CD4-positive, alpha-beta T cell treated with Interleukin-17A for 1 hour (primary cell): ENCODE results near the gene UGT1A4.

Source experiments
- DNase-seq: peaks from one replicate; pipeline ENCODE4 v3.0.0-alpha.2; 2020

UGT1A4 gene

GRCh38 chr2:233792720-233793119 lies 74.2 kb downstream of the UGT1A4 start:
- DNase-seq, result no peak

- no peak for DNase-seq
Observed at GRCh38 chr2:233793465-233794127, 75.1 kb downstream of the UGT1A4 start.

DNA sequence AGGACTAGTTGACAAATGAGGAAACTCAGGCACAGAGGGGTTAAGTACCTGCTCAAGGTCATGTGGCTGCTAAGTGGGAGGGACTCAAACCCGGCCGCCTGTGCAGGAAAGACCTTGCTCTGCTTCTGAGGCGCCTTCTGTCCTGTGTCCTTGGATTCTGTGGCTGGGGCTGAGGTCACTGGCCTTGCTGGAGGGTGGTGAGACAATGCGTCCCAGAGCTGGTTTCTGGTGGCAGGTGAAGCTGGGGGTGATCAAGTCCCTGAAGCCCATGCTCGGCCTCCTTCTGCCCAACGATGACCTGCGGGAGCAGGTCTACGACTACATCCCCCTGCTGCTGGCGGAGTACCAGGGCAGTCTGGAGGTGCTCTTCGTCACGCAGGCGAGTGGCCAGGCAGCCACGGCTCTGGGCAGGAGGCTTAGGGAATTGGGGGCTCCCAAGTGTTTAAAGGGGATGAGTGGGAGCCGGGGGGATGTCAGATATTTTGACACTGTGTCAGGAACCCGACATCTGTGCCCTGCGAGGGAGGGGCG lies 75.7 kb downstream of the UGT1A4 start:
- DNase-seq, result no peak

DNA sequence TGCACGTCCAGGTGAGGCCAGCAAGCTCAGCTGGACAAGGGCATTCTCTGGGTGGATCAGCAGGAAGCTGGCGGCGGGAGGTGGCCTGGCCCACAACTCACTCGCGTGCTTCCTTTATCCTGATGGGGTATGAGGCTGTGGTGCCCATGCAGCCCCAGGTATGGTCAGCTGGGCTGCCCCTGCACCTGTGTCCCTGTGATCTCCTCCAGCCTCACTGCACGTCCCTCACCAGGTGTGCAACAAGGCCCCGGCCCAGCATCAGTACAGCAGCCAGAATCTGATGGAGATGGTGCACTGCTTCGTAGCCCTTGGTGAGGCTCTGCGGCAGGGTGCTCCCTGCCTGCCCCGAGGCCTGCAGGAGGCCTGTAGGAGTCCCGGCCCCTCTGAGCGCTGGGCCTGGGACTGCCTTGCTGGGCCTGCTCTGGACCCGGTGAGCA lies 77.2 kb downstream of the UGT1A4 start:
- DNase-seq, result no peak

- no peak for DNase-seq
Observed at GRCh38 chr2:233796254-233796653, 77.7 kb downstream of the UGT1A4 start.

- no peak for DNase-seq
Observed at GRCh38 chr2:233798335-233799086, 80.0 kb downstream of the UGT1A4 start.

- DNase-seq, result no peak
Observed at GRCh38 chr2:233799087-233799665, 80.6 kb downstream of the UGT1A4 start.

GRCh38 chr2:233799716-233800115 lies 81.2 kb downstream of the UGT1A4 start:
- DNase-seq, result no peak

DNA sequence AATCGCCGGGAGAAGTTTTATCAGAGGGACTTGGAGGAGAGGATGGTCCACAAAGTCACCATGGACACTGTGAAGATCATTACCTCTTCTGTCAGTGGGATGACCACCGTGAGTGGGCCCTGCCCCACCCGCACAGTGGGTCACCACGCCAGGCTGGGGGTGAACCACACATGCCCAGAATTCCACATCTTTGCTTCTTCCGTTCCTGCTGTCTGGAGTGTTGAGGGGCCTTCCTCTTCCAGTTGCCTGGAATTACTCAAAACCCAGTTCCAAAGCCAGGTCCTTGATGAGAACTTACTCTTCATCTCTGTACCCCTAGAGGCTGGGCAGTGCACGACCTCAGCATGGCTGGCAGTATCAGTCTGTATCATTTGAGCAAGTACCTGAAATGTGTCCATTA lies 81.7 kb downstream of the UGT1A4 start:
- DNase-seq, result no peak

GRCh38 chr2:233801357-233802131 lies 83.0 kb downstream of the UGT1A4 start:
- no peak for DNase-seq

DNA sequence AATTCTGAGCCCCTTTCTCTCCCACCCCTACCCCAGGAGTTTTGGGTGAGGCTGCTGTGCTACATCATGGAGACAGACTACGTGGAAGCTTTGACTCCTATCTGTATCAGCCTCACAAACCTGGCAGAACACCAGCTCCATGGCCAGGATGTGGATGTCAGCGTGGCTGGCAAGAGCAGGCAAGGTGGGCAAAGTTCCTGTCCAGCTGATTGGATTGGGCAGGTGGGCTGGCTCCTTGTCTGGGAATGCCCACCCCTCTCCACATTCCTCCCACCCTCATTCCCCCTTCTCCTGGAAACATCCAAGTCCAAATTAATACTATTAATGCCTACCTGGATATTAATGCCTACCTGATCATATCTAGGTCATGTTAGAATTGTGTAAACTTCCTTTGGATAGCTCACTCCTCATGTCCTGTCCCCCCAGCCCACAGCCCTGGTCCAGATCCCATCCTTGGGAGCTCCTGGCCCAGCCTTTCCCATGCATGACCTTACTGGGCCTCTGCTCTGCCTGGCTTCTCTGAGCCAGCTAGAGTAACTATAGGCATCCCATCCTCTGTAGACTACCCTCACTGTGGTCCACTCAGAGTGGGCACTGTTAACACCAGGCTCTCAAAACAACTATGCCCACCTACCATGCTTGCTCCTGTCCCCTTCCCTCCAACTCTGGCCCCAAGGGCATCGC lies 83.7 kb downstream of the UGT1A4 start:
- no peak for DNase-seq

- no peak for DNase-seq
Observed at GRCh38 chr2:233803292-233803911, 84.9 kb downstream of the UGT1A4 start.

GRCh38 chr2:233803994-233804393 lies 85.5 kb downstream of the UGT1A4 start:
- no peak for DNase-seq

- DNase-seq, result no peak
Observed at GRCh38 chr2:233807215-233807865, 88.8 kb downstream of the UGT1A4 start.

DNA sequence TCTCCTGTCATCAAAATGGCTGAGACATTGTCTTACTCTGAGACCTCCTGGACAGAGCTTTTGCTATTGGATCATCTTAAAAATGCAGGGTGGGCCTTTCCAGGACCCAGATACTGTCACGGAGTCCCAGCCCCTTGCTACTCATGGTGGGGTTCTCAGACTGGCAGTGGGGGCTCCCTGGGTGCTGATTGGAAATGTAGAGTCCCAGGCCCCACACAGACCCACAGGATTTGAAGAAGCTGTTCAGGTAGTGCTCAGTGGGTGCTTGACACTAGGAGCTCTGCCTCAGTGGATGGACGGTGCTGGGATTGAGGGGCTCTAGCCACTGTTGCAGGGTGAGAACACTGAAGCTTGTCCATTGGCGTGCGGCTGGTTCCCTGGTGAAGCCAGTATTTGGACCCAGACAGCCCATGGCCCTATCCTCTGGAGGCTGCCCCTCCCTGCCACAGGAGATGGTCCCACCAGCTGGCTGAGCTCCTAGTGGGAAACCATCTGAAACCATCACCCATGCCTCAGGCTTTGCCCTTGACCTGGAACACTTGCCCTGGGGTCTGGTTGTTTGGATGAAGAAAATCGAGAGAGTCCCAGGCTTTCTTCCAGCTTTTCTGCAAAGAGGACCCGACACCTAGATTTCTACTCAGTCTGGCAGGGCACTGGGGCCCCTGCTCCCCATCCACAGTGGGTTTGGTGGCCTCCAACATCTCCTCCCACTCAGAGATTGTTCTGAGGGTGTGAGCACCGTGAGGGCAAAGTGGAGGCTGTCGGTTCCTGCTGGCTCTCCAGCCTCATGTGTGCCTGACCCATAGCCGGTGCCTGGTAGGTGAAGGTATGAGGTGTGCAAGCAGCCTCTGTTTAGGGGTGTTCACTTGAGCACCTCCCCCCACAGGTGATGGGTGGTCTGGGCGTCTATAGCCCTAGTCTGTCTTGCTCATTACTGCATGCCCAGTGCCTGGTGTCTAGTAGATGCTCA lies 89.7 kb downstream of the UGT1A4 start:
- DNase-seq, result no peak

DNA sequence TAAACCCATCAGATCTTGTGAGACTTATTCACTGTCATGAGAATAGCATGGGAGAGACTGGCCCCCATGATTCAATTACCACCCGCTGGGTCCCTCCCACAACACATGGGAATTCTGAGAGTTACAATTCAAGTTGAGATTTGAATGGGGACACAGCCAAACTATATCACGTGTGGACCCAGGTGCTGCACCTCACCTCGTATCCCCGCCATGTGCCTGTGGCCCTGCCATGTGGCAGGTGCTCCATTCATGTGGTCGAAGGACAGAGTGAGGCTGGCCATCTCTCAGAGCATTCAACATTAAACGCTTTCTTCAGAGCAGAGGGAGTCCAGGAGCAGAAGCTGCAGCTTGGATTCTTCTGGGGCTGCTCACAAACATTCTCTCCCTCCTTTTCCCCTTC lies 91.8 kb downstream of the UGT1A4 start:
- DNase-seq, result no peak

GRCh38 chr2:233811087-233811486 lies 92.6 kb downstream of the UGT1A4 start:
- no peak for DNase-seq

DNA sequence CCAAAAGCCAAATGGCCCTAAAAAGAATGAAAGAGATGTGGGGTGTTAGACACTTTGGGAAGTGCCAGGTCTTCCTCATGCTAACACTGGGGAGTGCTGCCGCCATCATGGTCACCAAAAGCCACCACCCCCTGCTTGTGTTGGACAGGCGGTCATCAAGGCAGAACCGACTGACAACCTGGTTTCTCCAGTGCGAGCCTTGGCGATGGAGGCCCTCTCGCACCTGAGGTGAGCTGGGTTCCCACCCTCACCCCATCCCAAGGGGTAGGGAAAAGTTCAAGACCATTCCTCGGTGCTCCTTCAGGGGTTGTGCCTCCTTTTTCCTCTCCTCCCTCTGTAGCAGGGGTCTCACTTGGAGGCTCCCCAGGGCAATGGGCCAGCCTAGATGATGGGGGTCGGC lies 93.2 kb downstream of the UGT1A4 start:
- DNase-seq, result no peak

GRCh38 chr2:233813236-233814055 lies 94.9 kb downstream of the UGT1A4 start:
- DNase-seq, result no peak
